HepG2 (cell line): ENCODE data around the gene CD7. TPM values are rescaled to one million over a fixed set of nuclear protein-coding genes. Genes with fewer than 3 reads are reported as not detected.
A peak's percentile ranks its signal among the peaks of the same experiment; 100 is the strongest.

Experiments
- ATRX ChIP-seq: sonication (generic); formaldehyde crosslinking; IDR thresholded peaks from 2 replicates; pipeline ENCODE4 v1.4.0; 2020; ENCODE audit warnings: missing genetic modification reagents, borderline replicate concordance
- CENPT ChIP-seq: sonication (generic); formaldehyde crosslinking; IDR thresholded peaks from 2 replicates; pipeline ENCODE4 v1.8.0; 2022; ENCODE audit warnings: low read depth, mild to moderate bottlenecking, moderate library complexity, missing genetic modification reagents
- FOXC1 ChIP-seq: sonication (generic); formaldehyde crosslinking; IDR thresholded peaks from 2 replicates; pipeline ENCODE4 v1.8.0; 2022; ENCODE audit warnings: mild to moderate bottlenecking, missing genetic modification reagents, borderline replicate concordance
- HDAC6 ChIP-seq: fragments of 200-600 bp; sonication (generic); IDR thresholded peaks from 2 replicates; pipeline ENCODE4 v1.7.0; 2017; ENCODE audit warnings: mild to moderate bottlenecking, antibody characterized with exemption, low read length, low read depth
- HNRNPUL1 ChIP-seq: fragments of 200-400 bp; formaldehyde crosslinking; IDR thresholded peaks from 2 replicates; pipeline ENCODE4 v1.6.1; 2017; ENCODE audit warnings: low read depth, mild to moderate bottlenecking, low read length, moderate library complexity
- IRF9 ChIP-seq: sonication (generic); formaldehyde crosslinking; IDR thresholded peaks from 2 replicates; pipeline ENCODE4 v1.8.0; 2022; ENCODE audit warnings: missing genetic modification reagents, mild to moderate bottlenecking, borderline replicate concordance
- ISL2 ChIP-seq: sonication (generic); formaldehyde crosslinking; IDR thresholded peaks from 2 replicates; pipeline ENCODE4 v1.5.0; 2020; ENCODE audit warnings: missing genetic modification reagents
- KDM6A ChIP-seq: IDR thresholded peaks from 2 replicates; pipeline ENCODE4 v1.6.1; 2016; ENCODE audit warnings: low read depth
- MATR3 ChIP-seq: sonication (generic); formaldehyde crosslinking; IDR thresholded peaks from 2 replicates; pipeline ENCODE4 v1.4.0; 2020; ENCODE audit warnings: missing genetic modification reagents
- MAX ChIP-seq: IDR thresholded peaks from 2 replicates; pipeline ENCODE4 v1.6.1; 2012; ENCODE audit warnings: inconsistent platforms
- NKX3-1 ChIP-seq: sonication (generic); formaldehyde crosslinking; IDR thresholded peaks from 2 replicates; pipeline ENCODE4 v1.5.0; 2020; ENCODE audit warnings: missing genetic modification reagents
- REST ChIP-seq, 2 experiments: IDR thresholded peaks; 2 replicates each; pipeline ENCODE4 v1.6.1; 2011 to 2012; ENCODE audit warnings: low read length in 2 of 2, borderline replicate concordance in 1 of 2, low read depth in 1 of 2, mild to moderate bottlenecking in 1 of 2, moderate library complexity in 1 of 2
- TBP ChIP-seq: sonication (generic); formaldehyde crosslinking; IDR thresholded peaks from 2 replicates; pipeline ENCODE4 v1.5.0; 2020; ENCODE audit warnings: missing genetic modification reagents
- ZNF280B ChIP-seq: sonication (generic); formaldehyde crosslinking; IDR thresholded peaks from 2 replicates; pipeline ENCODE4 v1.5.0; 2020; ENCODE audit warnings: missing genetic modification reagents, mild to moderate bottlenecking, borderline replicate concordance
- ZNF3 ChIP-seq: IDR thresholded peaks from 2 replicates; pipeline ENCODE4 v1.7.0; 2017; ENCODE audit warnings: inconsistent platforms
- ZNF367 ChIP-seq: sonication (generic); formaldehyde crosslinking; IDR thresholded peaks from 2 replicates; pipeline ENCODE4 v1.4.0; 2020; ENCODE audit warnings: missing genetic modification reagents, borderline replicate concordance
- ZNF562 ChIP-seq: sonication (generic); formaldehyde crosslinking; IDR thresholded peaks from 2 replicates; pipeline ENCODE4 v1.8.0; 2022; ENCODE audit warnings: missing genetic modification reagents, borderline replicate concordance
- ZNF563 ChIP-seq: sonication (generic); formaldehyde crosslinking; IDR thresholded peaks from 2 replicates; pipeline ENCODE4 v1.8.0; 2022; ENCODE audit warnings: mild to moderate bottlenecking, moderate library complexity, missing genetic modification reagents
- ZNF574 ChIP-seq: sonication (generic); formaldehyde crosslinking; IDR thresholded peaks from 2 replicates; pipeline ENCODE4 v1.4.0; 2020; ENCODE audit warnings: missing genetic modification reagents
- polyA plus RNA-seq, 8 experiments: library from polyadenylated mRNA; depleted of rRNA in 3 of 8; stranded (reverse) in 7 of 8; unstranded in 1 of 8; fragments of >200 nt; fragmentation: Illumina TruSeq in 4 of 8; extraction: Trizol in 4 of 8; gene quantifications; 2 replicates each; pipeline versions ENCODE4 v1.2.1 to v1.2.3, GENCODE V29; 2011 to 2016; ENCODE audit warnings: low read depth in 4 of 8, missing spikeins in 1 of 8, mixed read lengths in 1 of 8; ENCODE audit not compliant: insufficient read depth in 1 of 8
- total RNA-seq, 5 experiments: library from RNA; depleted of rRNA; stranded (reverse); fragments of >200 nt; fragmentation: Illumina TruSeq; extraction: Trizol; gene quantifications; 2 replicates each; pipeline ENCODE4 v1.2.3, GENCODE V29; 2016; ENCODE audit warnings: low read depth in 1 of 5

Gene CD7
- total and polyA plus RNA-seq, 2 of the 13 experiments (the other 11 are each of a cell fraction or from before 2014, with no cell fraction given): 67.6 to 76.4 TPM

GRCh38 chr17:82346342-82347300 is 29.2 kb upstream of the CD7 start (continued):
- TF ChIP-seq ZNF3 (CRISPR knock-in tag): no peak
- peak; percentile 89 for TF ChIP-seq NKX3-1 (CRISPR knock-in tag)
- TF ChIP-seq ZNF280B (CRISPR knock-in tag): no peak
- TF ChIP-seq ZNF562 (CRISPR knock-in tag): no peak
- peak; percentile 67; the same call in 1 of the 2 replicates for TF ChIP-seq IRF9 (CRISPR knock-in tag)
- peak; percentile 95 for TF ChIP-seq ISL2 (CRISPR knock-in tag)
- peak; percentile 96 for TF ChIP-seq MAX
- no peak for TF ChIP-seq CENPT (CRISPR knock-in tag)
- peak; percentile 91 for TF ChIP-seq KDM6A (CRISPR knock-in tag)
- no peak for TF ChIP-seq ZNF367 (CRISPR knock-in tag)
- peak; percentile 68; the same call in 1 of the 2 replicates for TF ChIP-seq FOXC1 (CRISPR knock-in tag)
- TF ChIP-seq MATR3 (CRISPR knock-in tag): no peak
- TF ChIP-seq HDAC6: no peak
- TF ChIP-seq HNRNPUL1: no peak
- TF ChIP-seq REST (IDR thresholded peaks at IDR 0.05; ENCODE audit: borderline replicate concordance in 1 of 2, low read depth in 1 of 2, low read length in 2 of 2): no peak
- no peak for TF ChIP-seq TBP (CRISPR knock-in tag)
- TF ChIP-seq ZNF563 (CRISPR knock-in tag): no peak; the same call in 1 of the 2 replicates
- TF ChIP-seq ZNF574: peak; percentile 88
- TF ChIP-seq ATRX: no peak
